SHP77 treated with DMSO at 0.1 percent for 48 hours (cell line): Measurements from ENCODE around the gene LRRC7.

ENCODE experiments used
- DNase-seq: peaks from one replicate; lab custom pipeline; 2025; lab: John Stamatoyannopoulos, UW

LRRC7 gene

GRCh38 chr1:69967245-69967766 lies 399.6 kb downstream of the LRRC7 start:
- DNase-seq, result no peak

GRCh38 chr1:69976896-69977295 lies 409.2 kb downstream of the LRRC7 start:
- DNase-seq, result no peak

DNA sequence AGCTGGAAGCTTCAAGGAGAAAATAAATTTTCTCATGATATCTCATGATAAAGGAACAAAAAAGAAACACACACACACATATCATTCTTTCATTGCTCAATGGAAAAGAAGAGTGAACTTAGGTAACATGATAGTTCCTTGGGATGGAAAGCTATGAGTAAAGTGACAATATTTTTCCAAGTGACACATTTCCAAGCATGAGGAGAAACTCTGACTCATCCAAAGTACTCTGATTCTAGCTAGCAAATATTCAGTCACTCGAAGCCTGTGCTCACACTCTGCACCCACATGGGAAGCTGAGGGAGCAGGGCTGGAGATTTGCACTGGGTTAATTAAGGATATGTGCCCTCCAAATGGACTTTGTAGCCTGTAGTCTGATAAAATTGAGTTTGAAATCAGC lies 415.3 kb downstream of the LRRC7 start:
- no peak for DNase-seq

DNA sequence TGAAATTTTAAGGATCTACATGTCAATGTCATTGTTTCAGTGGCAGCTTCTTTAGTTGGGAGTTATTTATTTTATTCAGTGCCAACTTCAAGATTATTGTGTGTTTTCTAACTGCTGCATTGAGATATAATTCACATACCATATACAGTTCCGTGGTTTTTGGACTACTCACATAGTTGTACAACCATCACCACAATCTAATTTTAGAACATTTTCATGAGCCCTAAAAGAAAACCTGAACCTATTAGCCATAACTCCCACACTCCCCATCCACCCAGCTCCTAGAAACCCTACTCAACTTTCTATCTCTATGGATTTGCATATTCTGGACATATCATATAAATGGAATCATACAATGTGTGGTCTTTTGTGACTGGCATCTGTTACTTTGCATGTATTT lies 417.7 kb downstream of the LRRC7 start:
- DNase-seq, result no peak

- no peak for DNase-seq
These were observed 418.2 kb downstream of the LRRC7 start for GRCh38 chr1:69985901-69986439.

DNA sequence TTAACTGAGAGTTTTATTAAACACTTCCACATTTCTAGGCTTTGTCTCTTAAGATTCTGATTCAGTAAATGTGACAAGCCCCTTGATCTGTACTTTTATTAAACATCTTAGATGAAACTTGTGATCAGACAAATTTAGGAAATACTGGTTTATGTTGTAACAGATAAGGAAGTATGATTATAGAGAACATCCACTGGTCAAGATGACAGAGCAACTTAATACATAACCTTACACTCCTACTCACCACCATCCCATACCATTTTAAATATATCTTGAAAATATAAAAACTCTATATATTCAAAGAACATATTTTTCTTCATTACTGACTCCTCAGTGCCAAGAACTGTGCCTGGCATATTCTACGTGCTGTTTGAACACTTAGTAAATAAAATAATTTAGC lies 420.2 kb downstream of the LRRC7 start:
- no peak for DNase-seq

DNA sequence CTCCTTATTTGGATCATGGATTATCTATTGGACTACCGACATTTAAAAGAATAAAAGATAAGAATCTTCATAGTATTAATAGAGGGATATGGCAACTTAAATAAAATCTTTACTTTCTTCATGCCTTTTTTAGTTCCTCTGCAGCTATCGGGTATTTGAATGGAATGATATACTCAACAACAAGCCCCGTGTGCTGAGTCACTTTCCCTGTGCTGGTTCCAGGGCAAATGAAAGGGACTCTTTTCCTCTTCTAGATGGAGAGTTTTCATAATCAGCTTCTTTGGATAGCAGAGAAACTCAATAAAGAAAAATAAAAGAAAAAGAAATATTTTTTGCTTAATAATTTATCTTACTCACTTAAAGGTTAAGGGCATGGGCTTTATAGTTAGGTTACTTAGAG lies 423.9 kb downstream of the LRRC7 start:
- DNase-seq, result no peak

- no peak for DNase-seq
These were observed 424.9 kb downstream of the LRRC7 start for GRCh38 chr1:69992594-69992993.

DNA sequence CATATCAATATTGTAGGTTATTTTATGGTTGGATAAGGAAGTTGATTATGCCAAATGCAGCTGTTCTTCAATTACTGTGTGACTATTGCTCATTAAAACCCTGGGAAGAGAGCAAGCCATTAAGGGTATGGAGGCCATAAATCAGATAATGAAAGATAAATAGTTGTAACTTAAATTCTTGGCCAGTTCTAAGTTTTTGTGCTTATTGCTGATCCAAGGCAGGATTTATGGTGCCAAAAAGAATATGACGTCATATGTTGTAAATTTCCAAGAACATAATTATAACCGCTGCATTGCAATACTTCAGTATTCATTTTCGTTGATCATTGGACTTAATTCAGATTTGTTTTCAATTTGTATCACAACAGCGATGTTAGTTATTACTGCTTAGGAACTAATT lies 426.1 kb downstream of the LRRC7 start:
- no peak for DNase-seq

- DNase-seq, result no peak
These were observed 426.5 kb downstream of the LRRC7 start for GRCh38 chr1:69994241-69994640.

DNA sequence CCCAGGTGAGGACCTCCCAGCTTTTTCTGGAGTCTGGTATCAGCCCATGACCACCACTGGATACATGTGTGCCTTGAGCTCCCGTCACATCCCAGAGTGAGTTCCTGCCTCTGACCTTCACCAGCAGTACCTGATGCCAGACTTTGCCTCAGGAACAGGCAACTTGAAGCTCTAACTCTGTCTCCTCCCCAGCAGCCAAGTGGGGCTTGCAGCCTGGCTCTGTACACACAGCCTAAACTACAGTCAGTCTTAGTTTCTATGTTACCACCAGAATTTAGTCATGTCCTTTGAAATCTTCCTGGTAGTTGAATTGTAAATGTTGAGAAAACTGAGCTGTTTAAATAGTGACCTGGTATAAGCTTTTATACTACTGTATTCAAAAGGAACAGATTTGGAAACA lies 431.1 kb downstream of the LRRC7 start:
- DNase-seq, result no peak

DNA sequence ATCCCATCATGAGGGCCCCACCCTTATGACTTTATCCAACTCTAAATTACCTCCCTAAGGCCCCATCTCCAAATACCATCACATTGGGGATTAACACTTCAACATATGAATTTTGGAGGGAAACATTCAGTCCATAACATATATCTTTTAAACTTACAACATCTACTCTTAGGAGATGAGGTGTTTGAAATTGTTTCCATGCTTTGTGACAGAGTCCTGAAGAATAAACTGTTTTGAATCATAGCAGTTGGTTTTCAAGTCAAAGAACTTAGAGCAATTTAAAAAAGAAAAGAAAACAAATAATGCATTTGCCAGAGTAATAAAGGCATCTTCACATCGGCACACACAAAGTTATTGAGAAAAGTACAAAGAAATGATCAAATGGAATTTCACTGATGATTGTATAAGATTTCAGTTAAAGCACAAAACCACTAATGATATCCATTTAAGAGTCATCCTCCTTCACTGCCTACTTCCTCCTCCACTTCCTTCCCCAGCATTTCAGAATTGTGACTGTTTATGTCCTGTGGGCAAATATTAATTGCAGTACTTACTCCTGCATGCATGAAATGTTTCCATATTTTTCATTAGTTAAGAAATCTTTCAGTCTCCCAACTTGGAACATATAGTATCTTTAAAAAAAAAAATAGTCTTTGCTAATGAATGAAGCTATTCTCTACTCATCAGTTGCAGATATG lies 435.6 kb downstream of the LRRC7 start:
- DNase-seq, result no peak

DNA sequence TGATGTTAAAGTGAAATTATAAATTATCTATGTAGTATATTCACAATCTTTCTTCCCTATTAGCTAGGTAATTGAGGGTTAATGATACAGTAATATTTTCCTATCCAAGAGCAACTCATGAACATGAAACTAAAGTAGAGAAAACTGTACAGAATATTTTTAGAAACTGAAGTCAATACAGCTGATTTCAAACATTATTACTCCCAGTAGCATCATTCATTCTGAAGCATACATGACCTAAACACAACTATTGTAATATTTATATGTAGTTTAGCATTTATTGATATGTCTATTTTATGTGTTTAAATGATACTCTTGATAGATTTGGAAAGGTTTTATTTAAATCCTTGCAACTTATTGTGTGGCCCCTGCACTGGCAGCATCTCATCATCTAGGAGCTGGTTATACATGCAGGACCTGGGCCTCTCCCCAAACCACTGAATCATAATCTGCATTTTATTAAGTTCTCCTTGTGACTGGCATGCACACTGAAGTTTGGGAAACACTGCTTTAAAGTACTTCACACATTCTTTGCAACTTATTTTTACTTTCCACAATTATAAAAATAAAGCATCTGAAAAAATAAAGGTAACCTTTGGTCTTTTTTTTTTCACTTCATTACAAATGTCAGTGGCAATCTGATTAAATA lies 437.8 kb downstream of the LRRC7 start:
- no peak for DNase-seq

- no peak for DNase-seq
These were observed 440.9 kb downstream of the LRRC7 start for GRCh38 chr1:70008660-70009059.

DNA sequence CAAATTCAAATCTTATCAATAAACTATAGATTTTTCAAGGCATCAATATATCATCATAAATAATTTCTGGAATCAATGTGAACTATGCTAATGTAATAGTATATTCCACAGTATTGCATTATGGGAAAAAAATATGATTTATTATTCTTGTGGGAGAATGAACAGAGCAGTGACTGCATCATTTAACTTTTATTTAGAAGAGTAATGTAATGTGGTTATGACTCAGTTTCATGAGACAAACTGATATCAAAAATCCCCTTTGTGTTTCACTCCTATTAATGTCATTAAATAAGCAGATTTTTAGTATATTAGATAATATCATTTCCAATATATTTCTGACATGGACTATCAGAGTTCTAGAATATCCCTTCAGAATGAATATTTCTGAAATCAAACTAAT lies 450.0 kb downstream of the LRRC7 start:
- DNase-seq, result no peak

GRCh38 chr1:70024272-70024671 lies 456.6 kb downstream of the LRRC7 start:
- no peak for DNase-seq

- DNase-seq, result no peak
These were observed 457.3 kb downstream of the LRRC7 start for GRCh38 chr1:70025052-70025451.

- no peak for DNase-seq
These were observed 458.1 kb downstream of the LRRC7 start for GRCh38 chr1:70025846-70026245.

DNA sequence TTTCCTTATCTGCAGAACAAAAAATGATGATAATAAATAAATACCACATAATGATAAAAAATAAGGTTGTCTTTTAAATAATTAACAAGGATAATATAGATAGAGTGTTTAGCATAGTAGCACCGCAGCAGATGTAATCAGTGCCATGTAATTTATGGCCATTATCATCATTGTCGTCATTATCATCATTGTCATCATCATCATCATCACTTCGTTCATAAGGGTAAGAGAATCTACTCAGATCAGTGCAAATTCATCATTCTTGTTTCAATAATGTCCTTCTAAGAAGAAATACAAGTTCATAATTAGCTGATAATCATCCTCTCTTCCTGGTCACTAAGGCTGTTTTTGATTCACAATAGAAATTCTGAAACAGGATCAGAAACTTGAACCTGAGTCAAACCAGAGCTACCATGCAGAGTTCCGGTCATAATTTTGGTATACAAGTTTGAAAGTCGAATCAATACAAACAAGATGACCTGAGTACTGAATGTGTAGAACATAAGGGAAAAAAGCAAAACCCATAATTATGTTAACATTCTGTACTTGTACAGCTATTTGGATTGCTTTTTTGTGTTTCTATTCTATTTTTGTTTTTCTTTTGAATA lies 465.6 kb downstream of the LRRC7 start:
- no peak for DNase-seq

- DNase-seq, result no peak
These were observed 466.2 kb downstream of the LRRC7 start for GRCh38 chr1:70033936-70034335.

DNA sequence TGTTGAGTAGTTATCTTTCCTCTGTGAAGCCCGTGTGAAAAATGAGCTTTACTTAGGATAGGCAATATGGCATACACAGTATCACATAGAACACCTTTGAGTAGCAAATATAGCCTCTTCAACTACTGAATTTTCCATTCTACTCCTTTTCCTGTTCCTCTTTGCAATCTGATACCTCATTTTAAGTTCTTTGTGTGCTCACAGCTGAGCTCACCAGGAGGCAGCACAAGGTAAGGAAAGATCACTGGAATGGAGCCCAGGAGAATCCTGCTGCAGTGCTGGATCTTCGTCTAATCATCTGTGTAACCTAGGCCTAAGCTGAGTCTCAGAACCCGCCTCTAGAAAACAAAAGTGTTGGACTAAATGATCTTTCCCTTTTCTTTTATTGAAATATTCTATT lies 466.7 kb downstream of the LRRC7 start:
- DNase-seq, result peak; percentile 23

GRCh38 chr1:70038025-70038424 lies 470.3 kb downstream of the LRRC7 start:
- DNase-seq, result no peak

DNA sequence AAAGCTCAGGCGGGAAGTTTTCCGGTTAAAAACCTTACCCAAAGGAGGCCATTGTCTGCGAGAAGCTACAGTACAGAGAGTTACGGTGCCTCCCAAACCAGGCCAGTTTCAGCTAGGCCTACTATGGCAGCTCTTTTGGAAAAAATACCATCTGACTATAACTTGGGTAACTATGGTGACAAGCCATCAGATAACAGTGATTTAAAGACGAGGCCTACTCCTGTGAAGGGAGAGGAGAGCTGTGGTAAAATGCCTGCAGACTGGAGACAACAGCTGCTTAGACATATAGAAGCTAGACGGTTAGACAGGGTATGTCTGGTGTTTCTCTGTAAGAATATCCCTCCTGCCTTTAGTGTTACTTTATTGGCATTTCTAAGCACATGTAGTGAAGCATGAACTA lies 471.8 kb downstream of the LRRC7 start:
- DNase-seq, result no peak
